ENCODE measurements around the gene PHTF2.
"Not testable (repeated sequence)": the region's sequence is repeated elsewhere in the genome, so short reads cannot be mapped to it uniquely, and the experiment has no call there.

The PHTF2 gene

DNA sequence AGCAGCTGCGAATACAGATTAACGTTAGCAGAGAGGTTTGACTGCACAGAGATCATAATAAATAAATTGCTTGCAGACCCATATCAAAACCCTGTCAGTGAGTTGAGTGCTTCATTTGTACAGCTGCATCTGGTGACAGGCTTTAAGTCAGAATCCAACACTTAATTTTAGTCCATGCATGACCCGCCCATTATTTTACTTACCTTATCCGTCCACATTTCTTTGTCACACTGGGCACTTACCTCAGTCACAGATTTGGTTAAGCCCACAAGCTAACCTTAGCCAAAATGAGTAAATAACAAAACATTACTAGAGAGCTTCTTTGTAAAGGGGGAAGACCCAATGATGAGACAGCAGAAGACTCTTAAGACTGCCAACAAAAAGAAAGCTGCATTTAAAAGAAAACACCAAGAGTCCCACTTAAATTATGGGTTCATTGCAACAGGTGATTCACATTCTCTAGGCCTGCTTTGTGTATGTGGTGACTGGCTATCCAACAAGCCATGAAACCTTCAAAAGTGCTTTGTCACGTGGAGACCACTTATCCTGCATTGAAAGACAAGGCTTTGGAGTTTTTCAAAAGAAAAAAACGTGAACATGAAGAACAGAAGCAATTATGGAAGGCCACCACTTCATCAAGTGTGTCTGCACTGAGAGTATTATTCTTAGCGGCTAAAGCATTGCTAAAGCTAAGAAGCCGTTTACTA lies 32.2 kb downstream of the PHTF2 start:
- DNase-seq (no peak), ATAC-seq (no peak)
- Mint-ChIP-seq H3K4me1 (peaks cover 67% of the 10 kb centered on the region), H3K27ac (no peak overlapping the region), H3K36me3 (ENCODE audit: low read depth) (peaks cover under 1% of the 10 kb centered on the region), H3K27me3 (no peaks in the 10 kb centered on the region), H3K9me3 (peaks cover 6% of the 10 kb centered on the region), H3K4me3 (no peak overlapping the region)

DNA sequence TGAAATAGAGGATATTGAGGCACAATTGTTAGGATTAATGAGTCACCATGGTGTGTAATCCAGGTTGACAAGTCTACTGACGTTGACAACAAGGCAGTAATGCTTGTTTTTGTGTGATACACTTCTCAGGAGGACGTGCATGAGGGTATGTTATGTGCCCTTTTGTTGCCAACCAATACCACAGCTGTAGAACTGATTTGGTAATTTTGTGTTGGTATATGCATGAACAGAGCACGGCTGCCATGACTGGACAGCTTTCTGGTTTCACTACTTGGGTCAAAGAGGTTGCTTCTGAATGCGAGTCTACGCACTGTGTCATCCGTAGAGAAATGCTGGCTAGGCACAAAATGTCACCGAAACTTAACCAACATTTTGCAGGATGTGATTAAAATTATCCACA lies 32.9 kb downstream of the PHTF2 start:
- peaks cover 65% of the 10 kb centered on the region for H3K4me1 Mint-ChIP-seq
- no peak overlapping the region for H3K27ac Mint-ChIP-seq
- no peaks in the 10 kb centered on the region for H3K27me3 Mint-ChIP-seq
- DNase-seq: no peak
- ATAC-seq: peak; percentile 57
- peaks cover 5% of the 10 kb centered on the region for H3K36me3 Mint-ChIP-seq (ENCODE audit: low read depth)
- H3K9me3 Mint-ChIP-seq: no peaks in the 10 kb centered on the region
- H3K4me3 Mint-ChIP-seq: no peak overlapping the region

- no peak for ATAC-seq
- peaks cover 61% of the 10 kb centered on the region for H3K4me1 Mint-ChIP-seq
Measured at GRCh38 chr7:77831953-77832352, 33.4 kb downstream of the PHTF2 start.

GRCh38 chr7:77833136-77833535 lies 34.6 kb downstream of the PHTF2 start:
- Mint-ChIP-seq H3K4me1 (peaks cover 58% of the 10 kb centered on the region), H3K4me3 (no peak overlapping the region), H3K27me3 (no peaks in the 10 kb centered on the region), H3K9me3 (no peaks in the 10 kb centered on the region), H3K27ac (no peak overlapping the region), H3K36me3 (ENCODE audit: low read depth) (peaks cover 6% of the 10 kb centered on the region)
- no peak for ATAC-seq
- no peak for DNase-seq

More at GRCh38 chr7:77831953-77832352, 33.4 kb downstream of the PHTF2 start:
- peaks cover 6% of the 10 kb centered on the region for H3K36me3 Mint-ChIP-seq (ENCODE audit: low read depth)
- no peak for DNase-seq
- H3K9me3 Mint-ChIP-seq: no peaks in the 10 kb centered on the region
- no peaks in the 10 kb centered on the region for H3K27me3 Mint-ChIP-seq
- H3K27ac Mint-ChIP-seq: no peak overlapping the region
- H3K4me3 Mint-ChIP-seq: no peak overlapping the region

DNA sequence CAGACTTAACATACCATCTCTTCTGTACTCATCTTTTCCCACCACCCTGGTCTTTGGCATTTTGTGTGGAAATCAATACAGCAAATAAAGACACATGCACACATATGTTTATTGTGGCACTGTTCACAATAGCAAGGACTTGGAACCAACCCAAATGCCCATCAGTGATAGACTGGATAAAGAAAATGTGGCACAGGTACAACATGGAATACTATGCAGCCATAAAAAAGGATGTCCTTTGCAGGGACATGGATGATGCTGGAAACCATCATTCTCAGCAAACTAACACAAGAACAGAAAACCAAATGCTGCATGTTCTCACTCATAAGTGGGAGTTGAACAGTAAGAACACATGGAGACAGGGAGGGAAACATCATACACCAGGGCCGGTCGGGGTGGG lies 37.9 kb downstream of the PHTF2 start:
- H3K4me3 Mint-ChIP-seq; H3K36me3 Mint-ChIP-seq (ENCODE audit: low read depth); H3K9me3 Mint-ChIP-seq; H3K27me3 Mint-ChIP-seq; H3K27ac Mint-ChIP-seq; ATAC-seq; DNase-seq: not testable (repeated sequence)
- H3K4me1 Mint-ChIP-seq: peaks cover 42% of the 10 kb centered on the region

GRCh38 chr7:77837275-77837674 lies 38.7 kb downstream of the PHTF2 start:
- Mint-ChIP-seq H3K27ac (no peak overlapping the region), H3K4me1 (peaks cover 34% of the 10 kb centered on the region), H3K9me3 (no peaks in the 10 kb centered on the region), H3K27me3 (no peaks in the 10 kb centered on the region), H3K36me3 (ENCODE audit: low read depth) (peaks cover 11% of the 10 kb centered on the region), H3K4me3 (no peak overlapping the region)
- ATAC-seq (no peak), DNase-seq (no peak)

- Mint-ChIP-seq H3K4me1 (peaks cover 30% of the 10 kb centered on the region), H3K9me3 (no peaks in the 10 kb centered on the region), H3K36me3 (ENCODE audit: low read depth) (peaks cover 11% of the 10 kb centered on the region), H3K27me3 (no peaks in the 10 kb centered on the region), H3K4me3 (no peak overlapping the region), H3K27ac (no peak overlapping the region)
- DNase-seq (no peak), ATAC-seq (no peak)
Measured at GRCh38 chr7:77837966-77838365, 39.4 kb downstream of the PHTF2 start.

- no peak for DNase-seq
- Mint-ChIP-seq H3K4me1 (peaks cover 24% of the 10 kb centered on the region), H3K27ac (no peak overlapping the region), H3K27me3 (no peaks in the 10 kb centered on the region), H3K36me3 (ENCODE audit: low read depth) (peaks cover 11% of the 10 kb centered on the region), H3K9me3 (no peaks in the 10 kb centered on the region), H3K4me3 (no peak overlapping the region)
- no peak for ATAC-seq
Measured at GRCh38 chr7:77838929-77839491, 40.4 kb downstream of the PHTF2 start.

- DNase-seq (no peak), ATAC-seq (no peak)
- Mint-ChIP-seq H3K27me3 (no peaks in the 10 kb centered on the region), H3K9me3 (no peaks in the 10 kb centered on the region), H3K27ac (no peak overlapping the region), H3K4me1 (peaks cover 16% of the 10 kb centered on the region), H3K36me3 (ENCODE audit: low read depth) (peaks cover 11% of the 10 kb centered on the region), H3K4me3 (no peak overlapping the region)
Measured at GRCh38 chr7:77839919-77840318, 41.3 kb downstream of the PHTF2 start.

DNA sequence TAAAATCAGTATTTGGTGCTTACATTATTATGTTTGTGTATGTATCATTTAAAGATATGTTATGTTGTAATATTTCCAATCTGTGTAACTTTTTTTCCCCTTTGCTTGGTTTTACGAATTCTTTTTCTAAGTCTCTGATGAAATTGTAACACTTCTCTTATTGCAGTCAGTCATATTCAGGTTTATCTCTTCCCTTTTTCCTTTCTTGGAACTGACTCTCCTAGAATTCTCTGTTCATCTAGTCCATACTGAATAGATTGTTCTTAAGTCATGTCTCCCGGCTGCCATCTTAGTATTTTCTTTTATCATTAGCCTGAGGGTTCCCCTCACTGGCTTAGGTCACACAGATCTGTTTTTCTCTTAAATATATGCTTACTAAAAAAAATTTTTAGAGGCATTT lies 44.6 kb downstream of the PHTF2 start:
- peaks cover 6% of the 10 kb centered on the region for H3K4me1 Mint-ChIP-seq
- H3K27ac Mint-ChIP-seq: no peak overlapping the region
- H3K36me3 Mint-ChIP-seq (ENCODE audit: low read depth): peaks cover 8% of the 10 kb centered on the region
- DNase-seq: no peak
- H3K4me3 Mint-ChIP-seq: no peak overlapping the region
- H3K27me3 Mint-ChIP-seq: no peaks in the 10 kb centered on the region
- ATAC-seq: no peak
- H3K9me3 Mint-ChIP-seq: no peaks in the 10 kb centered on the region

GRCh38 chr7:77846317-77847092 lies 47.9 kb downstream of the PHTF2 start:
- Mint-ChIP-seq H3K4me1 (peaks cover 8% of the 10 kb centered on the region), H3K36me3 (ENCODE audit: low read depth) (peaks cover 23% of the 10 kb centered on the region), H3K9me3 (no peaks in the 10 kb centered on the region), H3K27me3 (no peaks in the 10 kb centered on the region), H3K4me3 (no peak overlapping the region), H3K27ac (no peak overlapping the region)
- DNase-seq (no peak), ATAC-seq (no peak)

GRCh38 chr7:77855371-77856083 lies 57.0 kb downstream of the PHTF2 start:
- Mint-ChIP-seq H3K27ac (no peak overlapping the region), H3K4me1 (peaks cover 30% of the 10 kb centered on the region)

GRCh38 chr7:77858278-77858677 lies 59.7 kb downstream of the PHTF2 start:
- Mint-ChIP-seq H3K36me3 (ENCODE audit: low read depth) (peaks cover 2% of the 10 kb centered on the region), H3K4me3 (no peak overlapping the region), H3K27ac (peak overlapping the region; percentile 68), H3K4me1 (peaks cover 21% of the 10 kb centered on the region), H3K27me3 (no peaks in the 10 kb centered on the region), H3K9me3 (no peaks in the 10 kb centered on the region)
- no peak for DNase-seq
- ATAC-seq: no peak

More at GRCh38 chr7:77855371-77856083, 57.0 kb downstream of the PHTF2 start:
- no peak for DNase-seq
- no peak for ATAC-seq
- Mint-ChIP-seq H3K36me3 (ENCODE audit: low read depth) (peaks cover 4% of the 10 kb centered on the region), H3K27me3 (no peaks in the 10 kb centered on the region), H3K4me3 (no peak overlapping the region), H3K9me3 (no peaks in the 10 kb centered on the region)

- no peaks in the 10 kb centered on the region for H3K9me3 Mint-ChIP-seq
- peaks cover 2% of the 10 kb centered on the region for H3K36me3 Mint-ChIP-seq (ENCODE audit: low read depth)
- ATAC-seq (no peak), DNase-seq (no peak)
- H3K4me1 Mint-ChIP-seq: peaks cover 21% of the 10 kb centered on the region
- no peak overlapping the region for H3K27ac Mint-ChIP-seq
- no peaks in the 10 kb centered on the region for H3K27me3 Mint-ChIP-seq
- H3K4me3 Mint-ChIP-seq: no peak overlapping the region
Measured at GRCh38 chr7:77859343-77859742, 60.8 kb downstream of the PHTF2 start.
